NCI-H2029 (cell line): Measurements from ENCODE around the gene SPTLC2.

Source experiments
- DNase-seq: peaks from one replicate; lab custom pipeline; 2025; lab: John Stamatoyannopoulos, UW

Gene SPTLC2

DNA sequence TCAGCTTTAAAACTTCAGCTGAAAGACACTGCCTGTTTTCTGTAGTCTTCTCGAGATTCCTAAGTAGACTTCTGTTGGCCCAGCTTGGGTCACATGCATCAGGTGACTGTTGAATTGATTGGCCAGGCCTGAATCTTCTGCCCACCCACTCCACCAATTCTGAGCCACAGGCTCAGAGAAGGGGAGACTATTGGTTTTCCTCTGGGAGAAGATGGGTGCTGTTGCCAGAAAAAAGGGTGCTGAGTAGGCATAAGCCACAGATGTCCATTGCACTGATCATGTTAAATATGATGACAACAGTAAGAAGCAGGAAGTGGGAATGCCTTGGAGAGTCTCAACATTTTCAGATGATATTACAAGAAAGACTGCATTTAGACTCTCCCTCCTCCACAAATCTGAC lies 6.8 kb upstream of the SPTLC2 start:
- DNase-seq = no peak

DNA sequence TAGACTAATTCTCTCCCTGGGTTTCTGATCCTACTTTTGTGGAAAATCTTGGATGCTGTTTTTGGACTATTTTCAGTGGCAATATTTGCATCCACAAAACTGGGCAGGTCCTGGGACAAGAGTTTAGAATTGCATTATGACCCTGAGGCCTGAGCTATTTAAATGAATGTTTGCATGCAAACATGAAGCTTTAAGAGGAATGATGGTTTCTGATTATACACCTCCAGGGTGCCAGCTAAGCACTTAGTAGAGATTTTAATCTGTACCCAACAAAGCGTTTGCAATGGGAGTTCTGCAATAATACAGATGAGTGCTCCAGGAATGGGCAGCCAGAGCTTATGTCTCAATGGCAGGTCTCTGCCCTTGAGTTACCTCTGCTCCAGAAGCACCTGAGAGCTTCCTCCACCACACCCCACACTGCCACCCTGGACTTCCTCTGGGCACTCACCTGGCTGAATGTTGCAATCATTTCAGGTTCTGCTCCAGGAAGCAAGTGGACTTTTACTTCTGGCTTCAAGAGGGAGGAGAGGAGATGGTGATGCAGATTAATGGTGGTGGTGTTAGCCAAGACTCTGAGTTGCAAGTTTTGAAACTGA lies 6.0 kb upstream of the SPTLC2 start:
- DNase-seq = peak; percentile 27

DNA sequence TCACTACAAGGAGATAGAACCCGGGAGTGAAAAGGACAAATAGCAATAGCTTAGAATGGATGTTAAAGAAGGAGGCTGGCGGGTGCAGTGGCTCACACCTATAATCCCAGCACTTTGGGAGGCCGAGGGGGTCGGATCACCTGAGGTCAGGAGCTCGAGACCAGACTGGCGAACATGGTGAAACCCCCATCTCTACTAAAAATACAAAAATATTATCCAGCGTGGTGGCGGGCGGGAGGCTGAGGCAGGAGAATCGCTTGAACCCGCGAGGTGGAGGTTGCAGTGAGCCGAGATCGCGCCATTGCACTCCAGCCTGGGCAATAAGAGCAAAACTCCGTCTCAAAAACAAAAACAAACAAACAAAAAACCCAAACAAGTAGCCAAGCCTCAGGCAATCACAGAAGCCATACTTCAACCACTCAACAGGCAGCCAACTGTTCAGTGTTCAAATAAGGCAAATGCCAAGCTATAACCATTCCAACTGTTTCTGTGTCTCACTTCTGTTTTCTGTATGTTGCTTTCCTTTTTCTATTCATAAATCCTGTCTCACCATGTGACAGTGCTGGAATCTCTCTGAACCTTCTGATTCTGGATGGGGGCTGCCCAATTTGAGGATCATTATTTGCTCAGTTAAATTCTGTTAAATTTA lies 3.9 kb upstream of the SPTLC2 start:
- DNase-seq = no peak

DNA sequence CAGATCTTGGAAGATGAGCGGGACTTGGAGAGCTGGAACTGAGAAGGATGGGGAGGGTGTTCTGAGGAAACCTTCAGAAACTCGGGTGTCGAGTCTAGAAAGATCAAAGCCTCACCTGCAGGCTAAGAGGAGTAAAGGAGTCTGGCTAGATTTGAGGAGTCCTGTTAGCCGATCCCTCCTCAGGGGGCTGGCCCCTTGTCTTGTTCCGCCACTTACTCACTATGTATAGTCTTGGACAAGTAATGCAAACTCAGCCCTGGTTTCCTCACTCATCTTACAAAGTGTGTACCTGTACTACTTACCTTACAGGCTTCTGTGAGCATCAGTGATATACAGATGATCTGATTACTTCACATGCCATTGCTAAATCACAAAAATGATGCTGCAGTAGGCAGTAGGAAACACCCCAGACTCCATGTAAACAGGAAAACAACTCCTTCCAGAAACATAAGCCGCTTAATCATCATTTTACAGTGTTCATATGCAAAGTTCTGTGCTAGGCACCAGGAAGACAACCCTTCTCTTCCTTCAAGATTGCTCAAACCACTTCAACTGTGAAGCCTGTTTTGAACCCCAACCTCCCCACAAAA lies 2.0 kb upstream of the SPTLC2 start:
- DNase-seq = no peak

DNA sequence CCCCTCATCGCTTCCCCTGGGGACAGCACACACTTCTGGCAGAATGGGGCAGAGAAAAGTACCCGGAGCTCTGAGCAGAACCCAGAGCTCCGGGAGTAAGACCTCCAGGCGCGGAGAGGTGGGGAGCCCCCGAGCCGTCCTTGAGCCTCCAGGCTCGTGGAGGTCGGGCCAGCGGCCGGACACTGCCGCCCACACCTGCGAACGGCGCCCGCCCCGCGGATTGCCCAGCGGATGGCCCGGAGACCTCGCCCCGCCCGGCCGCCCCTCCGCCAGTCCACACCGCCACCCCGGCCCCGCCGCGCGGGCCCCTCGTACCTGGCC lies 344 bp downstream of the SPTLC2 start:
- DNase-seq = no peak

DNA sequence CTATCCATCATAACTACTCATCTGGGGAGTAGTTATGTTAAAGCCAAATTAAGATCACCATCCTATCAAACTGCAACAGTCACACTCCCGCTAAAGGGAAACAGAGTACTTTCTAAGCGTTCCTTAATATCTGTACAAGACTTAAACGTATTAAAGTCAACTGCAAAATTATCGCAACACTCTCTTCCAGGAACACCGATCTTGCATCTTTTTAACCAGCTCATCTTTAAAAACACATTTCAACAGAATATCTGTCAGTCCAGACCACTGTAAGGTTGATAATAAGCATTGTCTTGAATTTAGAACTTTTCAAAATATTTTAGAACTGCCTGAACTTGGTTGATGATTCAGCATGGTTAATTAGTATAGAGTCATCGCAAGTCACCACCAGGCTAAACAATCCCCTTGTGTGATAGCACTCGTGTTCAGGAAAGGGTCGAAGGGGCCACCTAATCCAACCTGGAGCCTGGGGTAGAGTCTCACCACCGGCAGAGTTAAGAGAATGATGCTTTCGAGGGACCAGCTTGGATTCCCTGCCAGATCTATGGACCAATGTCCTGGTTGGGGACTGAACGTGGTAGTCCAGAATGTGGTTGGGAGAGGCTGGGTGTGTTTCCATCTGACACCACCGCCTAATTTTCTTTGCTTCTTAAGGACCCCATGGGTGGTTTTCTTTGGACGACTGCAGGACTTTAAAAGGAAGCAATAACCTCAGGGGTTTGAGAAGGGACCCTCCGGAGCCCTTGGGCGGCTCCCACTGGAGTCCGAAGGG lies 890 bp downstream of the SPTLC2 start:
- no peak for DNase-seq

DNA sequence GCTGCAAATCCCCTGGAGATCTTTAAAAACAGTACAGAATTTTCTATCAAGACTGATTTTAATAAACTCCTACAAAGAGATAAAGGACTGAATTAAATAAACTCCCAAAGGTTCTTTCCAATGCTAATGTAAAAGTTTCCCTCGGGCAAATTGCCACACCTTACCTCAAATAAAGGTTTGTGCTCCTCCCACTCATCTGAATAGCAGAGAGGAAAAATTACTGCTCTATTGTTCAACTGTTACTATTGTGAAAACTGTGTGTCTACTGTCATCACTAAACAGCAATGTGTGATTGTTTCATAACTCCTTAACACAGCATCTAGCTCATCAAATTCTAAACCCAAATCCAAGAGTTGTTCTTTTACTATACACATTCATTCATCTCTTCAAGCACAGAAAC lies 3.2 kb downstream of the SPTLC2 start:
- no peak for DNase-seq

DNA sequence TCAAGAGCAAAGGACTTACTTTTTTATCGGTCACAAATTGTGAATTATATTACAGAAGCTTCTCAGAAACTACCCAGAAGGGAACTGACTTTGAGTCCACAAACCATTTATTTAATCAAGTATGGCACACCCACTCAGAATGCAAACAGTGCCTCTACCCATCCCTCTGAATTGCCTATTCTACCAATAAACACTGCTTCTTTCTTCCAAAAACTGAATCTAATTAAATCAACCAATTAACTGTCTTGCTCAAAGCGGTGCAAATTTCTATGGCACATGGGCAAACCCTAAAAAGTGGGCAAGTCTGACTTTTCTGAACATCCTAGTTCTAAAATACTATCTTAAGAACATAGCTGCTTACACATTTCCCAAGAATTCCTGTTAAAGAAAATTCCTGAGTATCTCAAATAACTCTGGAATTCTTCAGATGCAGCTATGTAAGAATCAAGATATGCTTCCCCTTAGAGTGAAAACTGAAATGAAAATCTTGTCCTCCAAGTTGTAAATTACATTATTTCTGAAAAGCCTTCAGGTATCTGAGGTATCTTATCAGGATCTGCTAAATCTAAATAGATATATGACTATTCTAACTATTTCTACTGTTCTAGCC lies 4.3 kb downstream of the SPTLC2 start:
- DNase-seq = no peak

DNA sequence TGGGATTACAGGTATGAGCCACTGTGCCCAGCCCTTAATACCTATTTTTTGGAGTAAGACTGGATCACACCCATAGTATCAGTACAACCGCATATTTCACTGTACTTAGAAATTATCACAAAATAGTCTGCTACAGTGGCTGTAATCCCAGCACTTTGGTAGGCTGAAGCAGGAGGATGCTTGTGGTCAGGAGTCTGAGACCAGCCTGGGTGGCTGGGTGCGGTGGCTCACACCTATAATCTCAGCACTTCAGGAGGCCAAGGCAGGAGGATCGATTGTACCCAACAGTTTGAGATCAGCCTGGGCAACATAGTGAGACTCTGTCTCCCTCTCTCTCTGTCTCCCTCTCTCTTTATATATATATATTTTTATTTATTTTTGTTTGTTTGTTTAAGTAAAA lies 5.9 kb downstream of the SPTLC2 start:
- no peak for DNase-seq

DNA sequence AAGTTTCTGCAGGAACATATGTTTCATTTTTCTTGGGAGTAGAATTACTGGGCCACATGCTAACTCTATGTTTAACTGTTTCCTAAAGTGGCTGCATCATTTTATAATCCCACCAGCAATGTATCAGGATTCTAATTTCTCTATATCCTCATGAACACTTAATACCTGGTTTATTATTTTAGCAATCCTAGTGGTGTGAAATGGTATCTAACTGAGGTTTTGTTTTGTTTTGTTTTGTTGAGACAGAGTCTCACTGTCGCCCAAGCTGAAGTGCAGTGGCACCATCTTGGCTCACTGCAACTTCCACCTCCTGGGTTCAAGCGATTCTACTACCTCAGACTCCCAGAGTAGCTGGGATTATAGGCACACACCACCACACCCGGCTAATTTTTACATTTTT lies 6.5 kb downstream of the SPTLC2 start:
- no peak for DNase-seq

DNA sequence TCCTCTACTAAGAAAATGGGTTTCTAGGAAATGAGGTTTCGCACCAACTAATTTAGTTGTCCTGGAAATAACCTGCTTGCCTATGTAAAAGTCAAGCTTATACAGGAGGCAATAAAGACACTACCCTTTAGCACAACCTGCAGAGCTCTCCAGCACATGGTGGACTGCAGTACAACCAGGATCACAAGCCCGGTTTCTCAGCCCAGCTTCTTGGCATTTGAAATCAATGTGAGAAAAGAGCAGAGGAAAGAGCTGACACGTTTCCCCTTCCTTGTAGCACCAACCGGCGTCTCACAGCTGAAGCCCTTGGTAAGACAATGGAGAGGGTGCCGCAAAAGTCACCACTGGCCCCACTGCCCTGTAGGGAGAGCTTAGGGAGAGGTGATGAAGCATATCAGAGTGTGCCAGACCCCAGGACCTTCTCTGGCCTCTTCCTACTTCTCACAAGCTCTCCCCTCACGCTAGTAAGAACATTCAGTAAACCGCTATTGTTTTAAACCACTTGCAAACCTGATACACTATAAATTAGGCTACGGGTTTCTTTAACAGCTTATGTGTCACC lies 8.6 kb downstream of the SPTLC2 start:
- DNase-seq = no peak

DNA sequence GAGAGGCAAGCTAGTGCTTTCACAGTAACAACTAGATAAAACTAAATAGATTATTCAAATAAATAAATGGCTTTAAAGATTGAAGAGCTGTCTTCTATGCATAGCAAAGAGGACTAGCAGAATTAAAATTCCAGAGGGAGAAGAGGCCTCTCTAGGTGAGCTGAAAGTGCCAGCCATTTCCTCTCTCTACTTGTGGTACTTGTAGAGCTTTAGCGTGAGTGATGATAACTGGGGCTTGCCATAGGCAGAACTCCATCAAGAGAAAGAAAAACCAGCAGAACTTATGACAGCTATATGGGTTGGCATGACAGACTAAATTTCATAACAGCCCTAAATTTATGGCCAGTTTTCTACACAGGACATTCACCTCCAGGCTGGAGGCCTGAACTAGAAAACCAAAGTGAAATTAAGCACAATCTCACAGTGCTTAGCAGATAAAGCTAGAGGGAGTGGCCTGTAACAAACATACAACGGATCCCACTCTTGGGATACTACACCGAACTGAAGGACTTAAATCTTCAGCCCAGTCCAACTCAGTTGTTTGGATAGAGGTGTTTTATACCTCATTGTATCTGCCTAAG lies 11.0 kb downstream of the SPTLC2 start:
- DNase-seq = no peak

DNA sequence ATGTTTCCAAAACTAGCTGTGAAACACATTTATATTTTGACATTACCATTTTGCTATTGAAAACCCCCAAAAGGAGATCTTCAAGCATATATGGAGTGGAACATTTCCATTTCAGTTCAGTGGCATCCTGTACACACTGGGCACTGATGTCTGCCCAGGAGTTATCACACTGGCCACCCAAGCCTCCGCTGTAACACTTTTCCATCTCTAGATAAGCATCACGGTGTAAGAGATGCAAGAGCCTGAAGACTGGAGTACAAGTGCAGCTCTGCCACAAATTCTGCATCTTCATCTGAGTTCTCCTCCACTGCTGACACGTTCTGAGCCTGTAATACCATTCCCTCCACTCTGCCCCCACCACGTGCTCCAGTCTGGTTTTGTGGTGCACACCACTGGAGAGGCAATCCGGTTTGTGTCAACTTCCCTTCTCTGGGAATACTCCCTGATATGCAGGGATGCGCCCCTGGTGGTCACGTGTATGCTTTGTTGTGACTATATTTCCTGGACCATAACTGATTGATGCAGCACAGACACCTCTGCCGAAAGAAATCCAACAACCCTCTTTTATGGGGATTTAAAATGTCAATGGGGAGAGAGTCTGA lies 12.7 kb downstream of the SPTLC2 start:
- no peak for DNase-seq

DNA sequence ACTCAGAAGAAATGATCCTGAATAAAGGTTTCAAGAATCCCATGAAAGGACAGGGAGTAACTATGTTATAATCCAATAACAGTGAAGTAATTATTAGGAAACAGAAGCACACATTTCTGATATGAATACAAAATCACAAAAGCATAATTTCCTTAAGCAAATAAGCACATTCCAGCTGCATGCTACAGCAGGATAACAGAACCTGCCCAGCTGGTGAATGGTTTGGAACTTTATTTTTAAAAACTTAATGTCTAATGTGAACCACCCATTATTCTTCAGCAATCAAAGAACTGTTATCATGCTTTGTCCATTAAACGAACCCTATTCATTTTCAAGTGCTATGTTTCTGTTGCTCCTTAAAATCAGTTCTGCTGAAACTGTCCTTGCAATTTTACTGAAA lies 13.4 kb downstream of the SPTLC2 start:
- DNase-seq = no peak

DNA sequence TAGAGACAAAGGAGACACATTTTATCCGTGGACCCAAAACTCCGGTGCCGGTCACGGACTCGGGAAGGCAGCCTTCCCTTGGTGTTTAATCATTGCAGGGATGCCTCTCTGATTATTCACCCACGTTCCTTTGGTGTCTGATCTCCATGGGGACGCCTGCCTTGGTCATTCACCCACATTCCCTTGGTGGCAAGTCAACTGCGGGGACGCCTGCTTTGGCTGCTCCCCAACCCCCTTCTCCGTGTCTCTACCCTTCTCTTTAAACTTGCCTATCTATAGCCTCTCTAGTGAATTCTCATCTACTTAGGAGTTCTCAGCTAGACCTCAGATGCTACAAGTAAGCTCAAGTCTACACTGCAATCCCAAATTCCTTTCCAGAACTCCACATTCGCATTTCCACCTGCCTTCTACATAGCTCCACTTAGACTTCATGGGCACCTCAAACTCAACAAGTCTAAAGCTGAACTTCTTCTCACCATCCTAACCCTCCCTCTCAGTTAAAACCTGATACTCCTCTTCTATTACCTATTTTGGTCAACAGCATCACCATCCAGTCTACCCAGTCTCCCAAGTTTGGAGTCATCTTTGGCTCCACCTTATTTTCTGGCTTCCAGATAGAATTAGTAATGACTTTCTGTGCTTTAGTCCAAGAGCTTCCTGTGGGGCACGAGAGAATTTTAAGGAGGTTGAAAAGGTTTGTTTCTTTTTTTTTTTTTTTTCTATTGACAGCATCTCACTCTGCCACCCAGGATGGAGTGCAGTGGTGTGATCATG lies 14.4 kb downstream of the SPTLC2 start:
- no peak for DNase-seq

DNA sequence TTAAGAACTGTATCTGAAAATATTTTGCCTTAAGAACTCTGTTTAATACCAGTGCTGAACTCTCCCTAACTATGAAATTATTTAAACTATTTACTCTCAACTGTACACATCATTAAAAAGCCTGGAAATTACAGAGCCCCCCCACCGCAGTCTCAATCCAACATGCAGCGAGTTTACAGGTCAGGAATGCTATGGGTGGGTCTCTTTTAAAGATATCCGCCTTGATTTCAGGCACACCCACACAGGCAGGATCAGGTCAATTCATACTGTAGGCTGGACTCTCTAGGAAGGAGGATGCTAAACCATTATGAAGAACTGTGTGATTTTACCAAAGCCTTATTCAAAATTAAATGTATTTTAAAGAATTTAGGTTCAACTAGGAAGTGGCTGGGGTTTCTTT lies 16.5 kb downstream of the SPTLC2 start:
- DNase-seq = no peak

DNA sequence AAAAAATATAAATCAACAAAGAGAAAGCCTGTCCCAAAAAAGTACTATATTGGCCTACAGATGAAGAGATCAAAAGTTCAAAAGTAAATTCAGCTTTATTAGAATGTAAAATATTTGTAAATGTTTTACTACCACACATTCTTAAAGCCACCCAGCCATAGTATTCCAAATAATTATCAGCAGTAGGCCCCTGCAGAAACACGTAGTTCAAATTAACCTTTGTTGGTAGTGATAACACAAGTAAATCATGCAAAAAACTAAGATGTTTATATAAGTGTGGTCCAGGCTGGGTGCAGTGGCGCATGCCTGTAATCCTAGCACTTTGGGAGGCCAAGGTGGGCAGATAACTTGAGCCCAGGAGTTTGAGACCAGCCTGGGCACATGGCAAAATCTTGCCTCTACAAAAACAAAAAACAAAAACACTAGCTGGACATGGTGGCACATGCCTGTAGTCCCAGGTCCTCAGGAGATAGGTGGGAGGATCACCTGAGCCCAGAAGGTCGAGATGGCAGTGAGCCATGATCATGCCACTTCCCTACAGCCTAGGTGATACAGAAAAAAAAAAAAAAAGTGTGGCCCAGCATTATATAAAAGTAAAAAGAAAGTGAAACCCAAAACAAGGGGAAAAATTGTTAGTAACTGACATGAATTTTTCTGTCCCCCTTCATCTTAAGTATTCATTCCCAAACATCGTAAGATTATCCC lies 17.9 kb downstream of the SPTLC2 start:
- DNase-seq = no peak

DNA sequence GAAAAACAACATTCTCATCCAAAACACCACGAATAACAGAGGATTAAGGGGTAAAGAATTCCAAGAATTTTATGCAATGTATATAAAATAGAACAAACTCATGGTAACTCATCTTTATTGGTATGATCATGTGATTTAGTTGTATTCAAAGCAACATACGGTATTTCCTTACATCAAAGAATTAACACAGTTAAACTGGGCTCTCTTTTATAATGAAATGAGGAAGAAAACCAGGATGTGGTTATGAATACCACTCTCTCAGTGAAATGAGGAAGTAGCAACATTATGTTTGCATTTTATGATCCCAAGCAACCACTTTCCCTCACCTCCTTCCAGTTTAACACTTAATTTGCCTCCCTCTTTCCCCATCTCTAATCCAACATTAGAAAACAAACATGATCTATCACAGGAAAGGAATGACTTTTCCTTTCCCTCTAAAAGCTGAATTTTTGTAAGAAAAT lies 22.9 kb downstream of the SPTLC2 start:
- no peak for DNase-seq

DNA sequence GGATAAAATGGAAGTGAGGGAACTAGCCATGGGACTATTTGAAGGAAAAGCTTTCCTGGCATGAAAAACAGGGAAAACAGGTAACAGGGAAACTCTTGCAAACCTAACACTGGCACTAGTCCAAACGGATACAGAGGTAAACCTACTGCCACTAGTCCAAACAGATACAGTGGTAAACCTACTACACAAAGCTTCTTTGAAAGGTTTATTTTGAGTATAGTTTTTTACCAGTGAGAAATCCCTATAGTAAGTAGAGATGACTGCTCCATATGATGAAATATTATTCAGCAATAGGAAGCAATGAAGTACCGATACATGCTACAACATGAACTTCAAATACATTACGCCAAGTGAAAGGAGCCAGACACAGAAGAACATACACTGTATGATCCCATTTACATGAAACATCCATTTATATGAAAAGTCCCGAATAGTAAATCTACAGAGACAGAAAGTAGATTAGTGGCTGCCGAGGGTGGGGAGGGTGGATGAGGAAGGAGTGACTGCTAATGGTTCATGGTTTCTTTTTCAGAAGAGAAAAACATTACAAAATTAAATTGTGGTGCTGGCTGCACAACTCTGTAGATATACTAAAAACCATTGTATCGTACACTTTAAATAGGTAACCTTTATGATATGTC lies 25.5 kb downstream of the SPTLC2 start:
- DNase-seq = peak; percentile 55

DNA sequence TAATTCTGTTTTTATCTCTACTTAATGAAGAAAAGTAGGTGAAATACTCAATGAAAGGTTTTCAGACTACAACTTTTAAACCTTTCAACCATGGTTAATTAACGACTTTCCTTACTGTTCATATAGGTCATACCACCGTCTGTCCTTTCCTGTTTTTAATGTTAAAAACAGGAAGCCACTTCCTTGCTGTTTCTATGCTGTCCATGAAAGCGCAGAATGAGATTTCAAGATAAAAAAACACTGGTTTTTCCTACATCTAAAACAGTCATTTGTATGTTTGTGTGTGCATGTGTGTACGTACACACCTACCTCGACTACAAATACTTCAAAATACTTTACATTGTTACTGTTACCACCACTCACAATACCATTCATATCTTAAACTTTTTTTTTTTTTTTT lies 27.3 kb downstream of the SPTLC2 start:
- no peak for DNase-seq
